Subcutaneous abdominal adipose tissue (tissue), 5 donors: ENCODE measurements around the gene PLXNA4.

ENCODE experiments used
- H3K27ac ChIP-seq: one replicate; pipeline ENCODE4 v1.7.0; 2013; ENCODE audit warnings: low read depth, mild to moderate bottlenecking, inconsistent platforms, low read length, moderate library complexity
- H3K27me3 ChIP-seq, 5 donors: one replicate each; pipeline ENCODE4 v1.7.0; 2013; ENCODE audit warnings: low read length in 5 of 5, inconsistent platforms in 1 of 5; ENCODE audit not compliant: control insufficient read depth in 5 of 5, insufficient read depth in 4 of 5
- H3K36me3 ChIP-seq, 5 donors: one replicate each; pipeline ENCODE4 v1.7.0; 2013; ENCODE audit warnings: low read length in 5 of 5; ENCODE audit not compliant: control insufficient read depth in 5 of 5, insufficient read depth in 5 of 5
- H3K4me1 ChIP-seq, 5 donors: one replicate each; pipeline ENCODE4 v1.7.0; 2013; ENCODE audit warnings: low read length in 5 of 5, mild to moderate bottlenecking in 3 of 5, moderate library complexity in 1 of 5; ENCODE audit not compliant: control insufficient read depth in 5 of 5, insufficient read depth in 5 of 5
- H3K4me3 ChIP-seq, 5 donors: one replicate each; pipeline ENCODE4 v1.7.0; 2013; ENCODE audit warnings: low read length in 5 of 5, low read depth in 1 of 5
- H3K9ac ChIP-seq, 5 donors: one replicate each; pipeline ENCODE4 v1.7.0; 2013; ENCODE audit warnings: low read length in 5 of 5, mild to moderate bottlenecking in 4 of 5, moderate library complexity in 3 of 5
- H3K9me3 ChIP-seq, 5 donors: one replicate each; pipeline ENCODE4 v1.7.0; 2013; ENCODE audit warnings: low read length in 5 of 5; ENCODE audit not compliant: control insufficient read depth in 5 of 5
- donor health status: healthy.
- donor health status: healthy.
- donor health status: healthy.
- donor health status: healthy.
- donor health status: healthy.

Gene PLXNA4

DNA sequence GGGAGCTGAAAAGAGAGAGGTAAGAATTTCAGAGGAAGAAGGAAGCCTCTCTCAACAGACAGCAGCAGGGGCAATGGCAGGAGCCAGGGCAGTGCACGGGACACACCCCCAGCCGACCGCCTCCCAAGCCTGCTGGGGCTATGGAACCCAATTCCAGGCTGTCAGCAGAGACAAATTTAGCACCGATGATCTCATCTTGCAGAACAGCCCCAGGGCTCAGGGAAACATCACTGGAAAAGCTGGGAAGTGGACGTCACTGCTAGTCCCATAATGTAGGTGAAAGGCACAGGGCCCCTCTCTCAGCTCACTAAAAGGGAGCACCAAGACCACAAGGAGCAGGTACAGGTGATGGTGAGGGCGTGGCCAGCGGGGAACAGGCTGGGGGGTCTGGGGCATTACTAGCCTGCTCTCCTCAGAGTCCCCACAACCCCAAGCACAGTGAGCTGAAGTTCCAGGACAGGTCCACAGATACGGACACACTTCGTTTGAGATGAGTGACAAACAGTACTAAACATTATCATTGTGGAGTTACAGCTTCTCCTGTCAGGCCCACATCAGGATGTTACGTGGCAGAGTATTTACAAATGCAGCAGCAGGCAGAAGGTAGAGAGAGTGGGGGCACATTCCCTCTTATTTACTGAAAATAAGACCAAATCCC, 103.7 kb downstream of the PLXNA4 start:
- peaks cover 0 to 2% (median 0%) of the 10 kb centered on the region in 5 donors for H3K36me3 ChIP-seq
- H3K27me3 ChIP-seq: no peaks in the 10 kb centered on the region
- no peak overlapping the region for H3K4me3 ChIP-seq
- H3K9ac ChIP-seq: peak overlapping the region in 1 of 5 donors; percentile 36
- no peaks in the 10 kb centered on the region for H3K9me3 ChIP-seq
- peaks cover 1 to 33% (median 31%) of the 10 kb centered on the region in 5 donors for H3K4me1 ChIP-seq
- H3K27ac ChIP-seq: peak overlapping the region; percentile 56

DNA sequence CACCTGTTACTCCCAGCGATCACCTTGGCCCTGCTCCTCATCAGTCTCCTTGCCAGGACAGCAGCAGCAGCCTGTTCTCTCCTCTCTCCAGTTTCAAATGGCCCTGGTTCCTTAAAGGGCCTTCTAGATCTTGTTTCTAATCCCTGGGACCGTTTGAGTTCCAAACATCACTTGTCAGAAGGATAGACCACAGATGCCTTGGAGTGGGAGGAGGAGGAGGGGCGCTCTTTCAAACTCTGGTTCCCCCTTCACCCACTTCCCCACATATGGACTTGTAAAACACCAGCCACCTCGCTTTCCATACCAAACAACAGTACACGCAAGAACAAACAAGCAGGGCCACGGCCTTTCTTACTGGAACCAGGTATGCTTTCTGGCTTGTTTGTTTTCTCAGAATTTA, 104.8 kb downstream of the PLXNA4 start:
- peaks cover 0 to 2% (median 0%) of the 10 kb centered on the region in 5 donors for H3K36me3 ChIP-seq
- H3K4me3 ChIP-seq: no peak overlapping the region
- no peak overlapping the region for H3K27ac ChIP-seq
- peaks cover 1 to 33% (median 31%) of the 10 kb centered on the region in 5 donors for H3K4me1 ChIP-seq
- H3K9ac ChIP-seq: peak overlapping the region in 1 of 5 donors; percentile 2
- no peaks in the 10 kb centered on the region for H3K27me3 ChIP-seq
- no peaks in the 10 kb centered on the region for H3K9me3 ChIP-seq

DNA sequence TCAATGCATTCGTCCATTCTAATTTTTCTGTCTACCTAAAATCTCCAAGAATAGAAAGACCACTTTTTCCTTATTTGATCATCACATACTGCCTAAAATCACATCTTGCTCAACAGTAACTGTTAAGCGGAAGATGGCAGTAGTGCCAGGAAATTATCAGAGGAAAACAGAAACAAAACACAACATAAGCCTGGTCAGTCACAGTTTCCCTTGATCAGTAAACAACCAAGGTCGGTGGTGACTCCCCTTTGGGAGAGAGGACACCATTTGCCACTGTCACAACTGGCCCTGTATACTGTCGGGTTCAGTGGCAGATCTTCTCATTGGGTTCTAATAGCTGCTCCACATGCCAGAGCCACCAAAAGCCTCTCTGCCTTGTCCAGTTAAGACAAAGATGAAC, 106.6 kb downstream of the PLXNA4 start:
- no peaks in the 10 kb centered on the region for H3K27me3 ChIP-seq
- H3K4me3 ChIP-seq: no peak overlapping the region
- no peaks in the 10 kb centered on the region for H3K9me3 ChIP-seq
- peaks cover 1 to 29% (median 27%) of the 10 kb centered on the region in 5 donors for H3K4me1 ChIP-seq
- no peak overlapping the region for H3K9ac ChIP-seq
- peaks cover 0 to 2% (median 0%) of the 10 kb centered on the region in 5 donors for H3K36me3 ChIP-seq
- H3K27ac ChIP-seq: no peak overlapping the region

DNA sequence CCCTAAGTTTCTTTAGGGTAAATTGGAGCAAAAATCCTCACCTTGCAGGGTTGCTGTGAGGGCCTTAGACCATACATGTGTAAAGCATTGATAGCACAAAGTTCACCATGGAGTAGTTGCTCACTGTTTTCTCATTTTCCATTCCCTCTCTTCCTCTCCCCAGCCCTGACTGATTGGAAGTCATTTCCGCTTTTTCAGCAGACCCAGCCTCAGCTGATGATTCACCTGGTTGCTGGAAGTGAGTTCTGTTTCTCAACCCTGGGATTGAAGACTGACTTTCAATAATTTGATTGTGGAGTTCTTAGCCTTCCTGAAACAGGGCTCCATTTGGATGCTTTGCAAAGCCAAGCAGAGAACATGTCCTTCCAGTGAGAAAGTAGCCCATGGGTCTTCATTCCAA, 107.0 kb downstream of the PLXNA4 start:
- peaks cover 1 to 25% (median 24%) of the 10 kb centered on the region in 5 donors for H3K4me1 ChIP-seq

DNA sequence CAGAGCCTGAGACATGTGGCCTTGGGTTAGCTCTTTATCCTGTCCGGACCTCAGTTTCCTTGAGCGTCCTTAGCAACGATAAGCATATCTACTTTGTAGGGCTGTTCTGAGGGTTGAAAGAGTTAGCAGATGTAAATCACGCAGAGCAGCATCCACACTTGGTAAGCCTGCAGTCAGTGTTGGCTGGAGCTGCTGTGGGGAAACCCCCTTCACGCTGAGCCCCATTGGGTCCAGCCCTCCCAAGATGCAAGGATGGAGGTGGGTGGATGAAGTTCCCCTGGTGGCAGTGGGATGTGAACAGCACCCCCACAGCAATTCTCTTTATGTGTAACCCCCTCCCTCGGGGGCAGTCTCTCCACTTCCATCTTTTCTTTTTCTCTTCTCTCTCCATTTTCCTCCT, 109.9 kb downstream of the PLXNA4 start:
- no peaks in the 10 kb centered on the region for H3K9me3 ChIP-seq

More for the DNA sequence above, 107.0 kb downstream of the PLXNA4 start:
- H3K27me3 ChIP-seq: no peaks in the 10 kb centered on the region
- H3K9me3 ChIP-seq: no peaks in the 10 kb centered on the region
- no peak overlapping the region for H3K4me3 ChIP-seq
- H3K9ac ChIP-seq: no peak overlapping the region
- H3K36me3 ChIP-seq: peaks cover 0 to 2% (median 0%) of the 10 kb centered on the region in 5 donors
- no peak overlapping the region for H3K27ac ChIP-seq

DNA sequence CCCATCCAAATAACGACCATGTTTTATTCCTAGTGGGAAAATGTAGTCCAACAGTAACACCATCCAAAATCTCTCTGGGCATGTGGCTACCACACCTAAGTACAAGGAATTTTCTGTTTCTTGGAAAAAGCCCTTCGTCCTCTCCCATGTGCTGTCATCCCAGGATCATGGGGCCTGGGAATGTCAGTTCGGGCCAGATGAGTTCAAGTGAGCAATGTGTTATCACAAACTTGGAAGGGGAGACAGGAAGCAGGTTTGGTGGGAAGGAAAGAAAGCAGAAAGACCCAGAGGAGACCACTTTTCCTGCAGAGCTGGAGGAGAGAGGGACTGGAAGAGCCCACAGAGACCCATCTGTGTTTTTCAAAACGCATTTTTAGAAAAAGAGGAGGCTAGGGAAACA, 110.8 kb downstream of the PLXNA4 start:
- Histone ChIP-seq H3K27ac (no peak overlapping the region), H3K4me1 (peaks cover 0 to 6% (median 0%) of the 10 kb centered on the region in 5 donors), H3K9ac (no peak overlapping the region), H3K9me3 (no peaks in the 10 kb centered on the region), H3K36me3 (peaks cover 0 to 2% (median 0%) of the 10 kb centered on the region in 5 donors), H3K27me3 (no peaks in the 10 kb centered on the region), H3K4me3 (no peak overlapping the region)

More for the DNA sequence above, 109.9 kb downstream of the PLXNA4 start:
- Histone ChIP-seq H3K27ac (no peak overlapping the region), H3K4me3 (no peak overlapping the region), H3K9ac (no peak overlapping the region), H3K36me3 (peaks cover 0 to 2% (median 0%) of the 10 kb centered on the region in 5 donors), H3K4me1 (peaks cover 0 to 6% (median 2%) of the 10 kb centered on the region in 5 donors), H3K27me3 (no peaks in the 10 kb centered on the region)

DNA sequence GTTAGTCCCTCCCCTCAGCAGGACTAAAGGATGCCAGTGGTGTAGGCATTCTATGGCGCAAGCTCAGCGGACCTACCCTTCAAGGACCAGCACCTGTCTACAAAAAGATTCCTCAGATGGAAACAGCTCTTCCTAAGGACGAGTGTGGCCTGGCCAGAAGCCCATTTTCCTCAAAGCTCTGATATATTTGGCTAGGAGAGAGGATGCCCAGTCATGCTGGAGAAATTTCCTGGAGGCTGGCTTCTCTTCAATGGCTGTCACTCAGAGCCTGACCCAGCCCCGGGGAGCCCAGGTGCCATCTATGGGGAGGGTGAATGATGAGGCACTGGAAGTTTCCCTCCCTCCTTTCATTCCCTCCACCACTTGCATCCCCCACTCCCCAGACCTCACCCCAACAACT, 111.5 kb downstream of the PLXNA4 start:
- Histone ChIP-seq H3K36me3 (peaks cover 0 to 2% (median 0%) of the 10 kb centered on the region in 5 donors), H3K4me1 (peaks cover 0 to 6% (median 0%) of the 10 kb centered on the region in 5 donors), H3K9ac (no peak overlapping the region), H3K9me3 (no peaks in the 10 kb centered on the region), H3K4me3 (no peak overlapping the region), H3K27ac (no peak overlapping the region), H3K27me3 (no peaks in the 10 kb centered on the region)

DNA sequence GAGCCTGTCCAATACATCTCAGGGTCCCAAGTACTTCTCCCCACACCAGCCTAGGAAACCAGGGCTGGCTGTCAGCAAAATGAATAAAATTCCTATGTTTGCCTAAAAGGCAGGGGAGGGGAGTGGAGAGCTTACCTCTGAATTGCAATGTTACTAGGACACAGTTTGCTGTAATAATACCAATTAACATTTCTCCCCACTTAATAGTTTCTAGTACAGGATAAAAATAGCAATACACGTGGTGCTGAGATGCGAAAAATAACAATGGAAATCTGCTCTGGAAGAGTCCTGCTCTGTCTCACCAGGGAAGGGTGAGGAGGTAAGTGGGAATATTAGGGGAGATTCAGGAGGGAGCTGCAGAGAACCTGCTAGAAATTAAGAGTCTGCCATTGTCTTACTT, 112.3 kb downstream of the PLXNA4 start:
- Histone ChIP-seq H3K4me3 (no peak overlapping the region), H3K27ac (no peak overlapping the region), H3K9me3 (no peaks in the 10 kb centered on the region), H3K4me1 (peaks cover 0 to 6% (median 1%) of the 10 kb centered on the region in 5 donors), H3K27me3 (no peaks in the 10 kb centered on the region), H3K36me3 (peaks cover 0 to 2% (median 0%) of the 10 kb centered on the region in 5 donors), H3K9ac (no peak overlapping the region)

DNA sequence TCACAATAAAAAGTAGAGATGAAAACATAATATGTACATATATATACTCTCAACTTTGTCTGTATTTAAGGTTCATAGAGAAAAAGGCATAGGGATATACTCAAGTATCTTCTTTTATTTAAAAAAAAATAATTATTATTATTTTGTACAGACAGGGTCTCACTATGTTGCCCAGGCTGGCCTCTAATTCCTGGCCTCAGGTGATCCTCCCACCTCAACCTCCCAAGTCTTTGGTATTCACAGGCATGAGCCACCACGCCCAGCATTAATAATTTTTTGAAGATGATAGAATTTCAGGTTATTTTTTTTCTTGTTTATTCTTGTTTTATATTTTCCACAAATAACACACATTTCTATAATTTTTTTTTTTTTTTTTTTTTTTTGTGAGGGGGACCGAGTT, 113.8 kb downstream of the PLXNA4 start:
- no peaks in the 10 kb centered on the region for H3K27me3 ChIP-seq
- H3K36me3 ChIP-seq: no peaks in the 10 kb centered on the region
- H3K27ac ChIP-seq: no peak overlapping the region
- no peak overlapping the region for H3K9ac ChIP-seq
- no peaks in the 10 kb centered on the region for H3K9me3 ChIP-seq
- H3K4me3 ChIP-seq: no peak overlapping the region
- peaks cover 2 to 17% (median 15%) of the 10 kb centered on the region in 5 donors for H3K4me1 ChIP-seq

DNA sequence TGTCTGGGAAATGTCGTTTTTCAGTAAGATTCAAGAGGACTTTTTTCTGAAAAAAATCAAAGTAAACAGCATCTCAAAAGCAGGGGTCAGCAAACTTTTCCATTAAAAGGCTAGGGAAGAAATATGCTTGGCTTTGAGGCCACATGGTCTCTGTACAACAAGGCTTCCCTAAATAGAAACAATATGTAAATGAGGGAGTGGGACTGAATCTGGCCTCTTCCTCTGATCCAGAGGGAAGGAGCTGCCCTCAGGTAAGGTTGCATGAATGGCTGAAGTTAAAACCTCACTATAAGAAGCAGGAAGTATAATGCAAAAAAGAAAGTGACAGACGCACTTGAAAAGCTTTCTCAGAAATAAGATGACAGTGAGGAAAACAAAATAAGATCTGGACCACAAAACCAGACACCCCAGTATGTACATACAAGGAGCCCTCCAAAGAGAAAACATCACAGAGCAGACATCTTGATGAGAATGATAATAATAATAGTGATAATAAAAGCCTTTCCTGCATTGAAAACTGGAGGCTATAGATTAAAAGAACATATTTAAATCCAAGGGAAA, 115.2 kb downstream of the PLXNA4 start:
- H3K9ac ChIP-seq: no peak overlapping the region
- no peak overlapping the region for H3K27ac ChIP-seq
- H3K4me1 ChIP-seq: peaks cover 2 to 20% (median 15%) of the 10 kb centered on the region in 5 donors
- no peaks in the 10 kb centered on the region for H3K9me3 ChIP-seq
- H3K4me3 ChIP-seq: no peak overlapping the region
- H3K27me3 ChIP-seq: no peaks in the 10 kb centered on the region
- no peaks in the 10 kb centered on the region for H3K36me3 ChIP-seq
